GM13976 (cell line): ENCODE data around the gene UHMK1.
A peak's percentile ranks its signal among the peaks of the same experiment; 100 is the strongest.
"Not testable (repeated sequence)": the region's sequence is repeated elsewhere in the genome, so short reads cannot be mapped to it uniquely, and the experiment has no call there.

Experiments used
- DNase-seq: peaks from one replicate; pipeline ENCODE4 v3.0.0; 2012; ENCODE audit warnings: low spot score
- in situ Hi-C: fragments of 300-500 bp; cut with MboI; formaldehyde crosslinking; loops from one replicate; pipeline ENCODE4 v1.12.0; 2022; ENCODE audit warnings: low sequenced_read_pairs, mixed read lengths, inconsistent platforms; ENCODE audit not compliant: unreplicated experiment
- TF ChIP-seq, protein P1 (sequence below): IDR thresholded peaks from 2 replicates; pipeline ENCODE4 v1.5.1; 2012; ENCODE audit warnings: borderline replicate concordance, mild to moderate bottlenecking; ENCODE audit not compliant: insufficient read depth; ENCODE audit errors: extremely low read depth, missing control alignments, control extremely low read depth

The UHMK1 gene, protein sequence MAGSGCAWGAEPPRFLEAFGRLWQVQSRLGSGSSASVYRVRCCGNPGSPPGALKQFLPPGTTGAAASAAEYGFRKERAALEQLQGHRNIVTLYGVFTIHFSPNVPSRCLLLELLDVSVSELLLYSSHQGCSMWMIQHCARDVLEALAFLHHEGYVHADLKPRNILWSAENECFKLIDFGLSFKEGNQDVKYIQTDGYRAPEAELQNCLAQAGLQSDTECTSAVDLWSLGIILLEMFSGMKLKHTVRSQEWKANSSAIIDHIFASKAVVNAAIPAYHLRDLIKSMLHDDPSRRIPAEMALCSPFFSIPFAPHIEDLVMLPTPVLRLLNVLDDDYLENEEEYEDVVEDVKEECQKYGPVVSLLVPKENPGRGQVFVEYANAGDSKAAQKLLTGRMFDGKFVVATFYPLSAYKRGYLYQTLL

GRCh38 chr1:162497723-162498495, at the start of gene UHMK1:
UHMK1 (plus strand) TSS chr1:162497818; CDS start chr1:162498001, 183 bp downstream.
- peak; percentile 92 for DNase-seq
- in situ Hi-C loops, result no loop called here
- TF ChIP-seq, protein P1, sequence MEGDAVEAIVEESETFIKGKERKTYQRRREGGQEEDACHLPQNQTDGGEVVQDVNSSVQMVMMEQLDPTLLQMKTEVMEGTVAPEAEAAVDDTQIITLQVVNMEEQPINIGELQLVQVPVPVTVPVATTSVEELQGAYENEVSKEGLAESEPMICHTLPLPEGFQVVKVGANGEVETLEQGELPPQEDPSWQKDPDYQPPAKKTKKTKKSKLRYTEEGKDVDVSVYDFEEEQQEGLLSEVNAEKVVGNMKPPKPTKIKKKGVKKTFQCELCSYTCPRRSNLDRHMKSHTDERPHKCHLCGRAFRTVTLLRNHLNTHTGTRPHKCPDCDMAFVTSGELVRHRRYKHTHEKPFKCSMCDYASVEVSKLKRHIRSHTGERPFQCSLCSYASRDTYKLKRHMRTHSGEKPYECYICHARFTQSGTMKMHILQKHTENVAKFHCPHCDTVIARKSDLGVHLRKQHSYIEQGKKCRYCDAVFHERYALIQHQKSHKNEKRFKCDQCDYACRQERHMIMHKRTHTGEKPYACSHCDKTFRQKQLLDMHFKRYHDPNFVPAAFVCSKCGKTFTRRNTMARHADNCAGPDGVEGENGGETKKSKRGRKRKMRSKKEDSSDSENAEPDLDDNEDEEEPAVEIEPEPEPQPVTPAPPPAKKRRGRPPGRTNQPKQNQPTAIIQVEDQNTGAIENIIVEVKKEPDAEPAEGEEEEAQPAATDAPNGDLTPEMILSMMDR, result no peak

DNA sequence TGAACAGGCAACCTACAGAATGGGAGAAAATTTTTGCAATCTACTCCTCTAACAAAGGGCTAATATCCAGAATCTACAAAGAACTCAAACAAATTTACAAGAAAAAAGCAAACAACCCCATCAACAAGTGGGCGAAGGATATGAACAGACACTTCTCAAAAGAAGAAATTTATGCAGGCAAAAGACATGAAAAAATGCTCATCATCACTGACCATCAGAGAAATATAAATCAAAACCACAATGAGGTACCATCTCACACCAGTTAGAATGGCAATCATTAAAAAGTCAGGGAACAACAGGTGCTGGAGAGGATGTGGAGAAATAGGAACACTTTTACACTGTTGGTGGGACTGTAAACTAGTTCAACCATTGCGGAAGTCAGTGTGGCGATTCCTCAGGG, 43.3 kb upstream of the UHMK1 start:
- in situ Hi-C loops, DNase-seq: not testable (repeated sequence)

DNA sequence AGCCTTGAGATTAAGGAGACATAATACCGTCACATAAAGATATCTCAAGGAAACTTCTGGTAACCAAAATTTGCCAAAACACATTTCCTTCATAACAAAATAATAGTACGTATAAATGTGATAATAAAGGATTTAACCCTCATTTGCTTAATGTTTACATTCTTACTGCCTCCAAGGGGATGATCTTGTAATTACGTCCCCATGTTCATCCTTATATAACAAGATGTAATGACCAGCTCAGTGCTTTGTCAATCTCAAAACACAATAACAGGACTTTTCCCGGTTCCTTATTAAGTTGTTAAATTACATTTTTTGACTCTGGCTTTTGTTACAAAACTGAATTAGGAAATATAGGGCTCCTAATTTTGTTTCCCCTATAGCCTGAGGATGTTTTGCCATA, 41.3 kb upstream of the UHMK1 start:
- in situ Hi-C loops, result no loop called here
- TF ChIP-seq, protein P1, result no peak
- no peak for DNase-seq

- DNase-seq, result no peak
- in situ Hi-C loops, result no loop called here
- TF ChIP-seq, protein P1, result no peak
Measured at GRCh38 chr1:162458236-162458635, 39.4 kb upstream of the UHMK1 start.

DNA sequence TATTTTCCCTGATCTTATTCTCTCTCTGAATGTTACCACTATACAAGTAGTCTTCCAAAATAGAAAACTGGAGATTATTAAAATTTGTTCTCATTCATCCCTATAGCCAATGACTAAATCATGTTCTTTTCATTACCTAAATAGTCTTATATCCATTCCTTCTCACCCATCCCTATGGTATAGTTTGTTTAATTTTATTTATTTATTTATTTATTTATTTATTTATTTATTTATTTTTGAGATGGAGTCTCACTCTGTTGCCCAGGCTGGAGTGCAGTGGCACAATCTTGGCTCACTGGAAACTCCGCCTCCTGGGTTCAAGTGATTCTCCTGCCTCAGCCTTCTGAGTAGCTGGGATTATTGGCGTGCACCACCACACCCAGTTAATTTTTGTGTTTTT, 35.2 kb upstream of the UHMK1 start:
- DNase-seq, in situ Hi-C loops: not testable (repeated sequence)

- TF ChIP-seq, protein P1, result no peak
- in situ Hi-C loops, result no loop called here
- DNase-seq, result no peak
Measured at GRCh38 chr1:162463021-162463420, 34.6 kb upstream of the UHMK1 start.

- DNase-seq, result no peak
- in situ Hi-C loops, result no loop called here
- TF ChIP-seq, protein P1, result no peak
Measured at GRCh38 chr1:162466797-162467196, 30.8 kb upstream of the UHMK1 start.
